Activated naive CD8-positive, alpha-beta T cell treated with anti-CD3 and anti-CD28 coated beads, Interleukin-2, amount 50 U/mL, for 16 hours (primary cell): ENCODE measurements around the gene LRRC43.
A peak's percentile ranks its signal among the peaks of the same experiment; 100 is the strongest.

Experiments used
- DNase-seq: peaks from one replicate; pipeline ENCODE4 v3.0.0-alpha.2; 2020; ENCODE audit warnings: low read depth, low spot score

Gene LRRC43

DNA sequence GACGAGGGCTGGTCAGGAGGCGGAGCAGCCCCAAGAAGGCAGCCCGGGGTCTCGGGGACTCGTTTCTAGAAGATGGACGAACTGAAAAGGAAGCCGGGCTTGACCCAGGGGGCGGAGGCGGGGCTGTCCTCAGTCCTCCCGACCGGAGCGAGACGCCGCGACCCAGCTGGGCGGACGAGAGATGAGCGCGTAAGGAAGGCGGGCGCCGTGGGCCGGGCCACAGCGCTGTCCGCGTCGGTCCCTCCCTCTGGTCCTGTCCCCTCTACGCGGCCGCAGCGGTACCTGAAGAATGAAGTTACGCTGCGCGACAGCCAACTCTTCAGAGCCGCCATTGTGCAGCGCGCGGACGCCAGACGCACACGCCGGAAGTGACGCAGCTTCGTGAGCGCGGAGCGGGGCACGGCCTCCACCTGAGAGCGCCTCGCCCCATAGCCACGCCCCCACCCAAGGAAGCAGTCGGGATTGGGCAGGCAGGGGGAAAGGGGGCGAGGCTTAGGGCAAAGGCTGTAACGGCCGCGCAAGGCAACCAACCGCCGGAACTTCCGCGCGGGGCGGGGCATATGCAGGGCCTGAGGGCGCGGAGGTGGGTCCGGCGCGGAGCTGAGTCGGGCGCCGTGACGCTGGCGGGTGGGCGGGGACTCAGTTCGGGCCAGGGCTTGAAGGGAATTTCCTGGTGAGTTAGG lies 42.9 kb downstream of the LRRC43 start, which contains the start of gene DIABLO:
DIABLO (minus strand) TSS at position 370 of the 683 bp plus-strand sequence; CDS start at position 332, 38 bp downstream.
- peak; percentile 100 for DNase-seq

DNA sequence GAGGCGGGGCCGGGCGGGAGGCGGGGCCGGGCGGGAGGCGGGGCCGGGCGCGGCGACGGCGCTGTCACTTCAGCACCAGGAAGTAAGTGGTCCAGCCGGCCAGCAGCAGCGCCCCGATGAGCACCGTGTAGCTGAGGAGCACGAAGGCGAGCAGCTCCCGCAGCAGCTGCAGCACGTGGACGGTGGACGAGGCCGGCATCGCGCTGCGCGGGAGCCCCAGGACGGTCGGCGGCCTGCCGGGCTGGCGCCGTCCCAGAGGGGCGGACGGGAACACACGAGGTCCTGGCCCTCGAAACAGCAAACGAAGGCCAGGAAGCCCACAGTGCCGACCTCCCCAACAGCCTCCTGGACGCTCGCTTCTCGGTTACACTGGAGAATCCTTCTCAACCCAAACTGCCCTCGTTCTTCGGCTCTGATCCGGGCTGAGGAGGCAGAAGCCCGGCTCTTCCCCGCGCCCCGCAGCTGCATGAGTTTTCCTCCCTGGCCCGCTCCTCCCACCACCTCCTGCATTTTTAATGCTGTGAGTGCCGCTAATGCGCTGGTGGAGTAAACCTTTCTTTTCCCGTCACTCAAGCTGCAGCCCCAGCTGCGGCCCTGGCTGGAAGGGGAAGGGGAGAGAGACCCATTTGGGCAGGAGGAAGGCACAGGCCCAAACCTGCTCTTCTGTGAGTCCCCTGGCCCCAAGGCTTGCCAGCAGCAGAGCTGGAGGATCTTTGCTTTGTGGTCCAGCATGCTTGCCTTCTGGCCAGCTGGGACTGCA lies 43.6 kb downstream of the LRRC43 start:
- no peak for DNase-seq

DNA sequence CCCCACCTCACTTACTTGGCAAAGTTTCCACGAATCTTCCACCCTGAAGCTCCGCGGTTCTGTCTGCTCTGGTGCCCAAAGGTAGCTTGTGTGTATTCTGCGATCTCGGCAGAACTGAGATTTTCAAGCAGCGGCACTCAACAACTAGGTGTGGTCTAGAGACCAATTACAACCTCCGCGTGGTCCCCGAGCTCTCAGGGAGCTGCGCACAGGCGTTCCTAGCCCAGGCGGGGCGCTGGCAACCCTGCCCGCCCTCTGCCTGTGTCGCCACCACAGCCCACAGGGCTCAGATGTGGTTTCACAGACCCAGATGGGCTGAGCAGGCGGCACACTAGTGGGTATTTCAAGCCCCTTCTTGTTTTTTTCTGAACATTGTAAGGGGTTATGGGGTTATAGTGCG lies 44.4 kb downstream of the LRRC43 start:
- no peak for DNase-seq

DNA sequence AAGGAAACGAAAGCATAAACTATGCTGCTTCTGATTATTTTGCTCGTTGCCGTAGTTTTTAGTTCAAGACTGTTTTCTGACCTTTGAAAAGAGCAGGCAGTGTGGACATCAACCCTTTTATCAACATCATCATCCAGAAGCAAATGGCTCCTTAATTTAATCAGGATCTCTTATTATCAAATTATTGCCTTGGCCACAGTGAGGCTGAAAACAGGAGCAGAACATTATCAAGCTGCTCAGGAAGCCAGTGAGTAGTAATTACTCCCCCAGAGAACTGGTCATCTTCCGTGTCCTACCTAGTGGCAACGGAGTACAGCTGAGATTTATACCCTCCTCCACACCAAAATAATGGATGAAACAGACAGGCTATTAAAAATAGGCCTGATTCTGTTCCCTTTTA lies 45.2 kb downstream of the LRRC43 start:
- DNase-seq: no peak

DNA sequence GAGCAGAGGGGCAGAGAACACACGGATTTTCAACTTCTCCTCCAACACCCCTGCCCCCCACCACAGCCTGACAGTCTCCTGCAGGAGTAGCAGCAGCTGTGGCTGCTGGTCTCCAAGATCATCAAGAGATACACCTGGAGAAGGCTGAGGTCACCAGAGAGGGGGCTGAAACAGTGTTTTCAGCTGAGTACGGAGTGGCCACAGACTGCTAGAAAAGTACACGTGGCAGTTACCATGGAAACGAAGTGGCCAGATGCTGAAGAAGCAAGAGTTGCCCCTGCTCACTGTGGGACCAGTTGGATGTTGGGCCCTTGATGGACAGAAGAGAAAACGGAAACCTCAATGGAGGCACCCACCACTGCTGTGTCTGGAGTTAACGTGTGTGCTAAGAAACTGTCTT lies 47.9 kb downstream of the LRRC43 start:
- DNase-seq: no peak

DNA sequence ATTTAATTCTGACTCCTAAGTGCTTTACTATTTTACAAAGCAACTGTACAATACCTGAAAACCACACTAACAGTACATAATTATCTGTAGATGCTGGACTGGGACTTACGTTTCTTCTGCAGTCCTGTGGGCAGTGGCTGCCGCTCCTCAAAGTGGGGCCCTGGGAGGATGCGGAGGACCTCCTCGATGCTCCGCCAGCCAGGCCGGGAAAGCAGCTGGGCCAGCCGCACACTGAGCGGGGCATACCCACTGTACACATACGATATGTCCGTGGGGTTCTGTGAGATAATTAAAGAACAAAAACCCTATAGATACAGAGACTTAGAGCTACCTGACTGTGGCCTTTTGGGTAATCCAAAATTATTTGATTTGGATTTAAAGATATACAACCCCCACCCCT lies 49.8 kb downstream of the LRRC43 start:
- no peak for DNase-seq

DNA sequence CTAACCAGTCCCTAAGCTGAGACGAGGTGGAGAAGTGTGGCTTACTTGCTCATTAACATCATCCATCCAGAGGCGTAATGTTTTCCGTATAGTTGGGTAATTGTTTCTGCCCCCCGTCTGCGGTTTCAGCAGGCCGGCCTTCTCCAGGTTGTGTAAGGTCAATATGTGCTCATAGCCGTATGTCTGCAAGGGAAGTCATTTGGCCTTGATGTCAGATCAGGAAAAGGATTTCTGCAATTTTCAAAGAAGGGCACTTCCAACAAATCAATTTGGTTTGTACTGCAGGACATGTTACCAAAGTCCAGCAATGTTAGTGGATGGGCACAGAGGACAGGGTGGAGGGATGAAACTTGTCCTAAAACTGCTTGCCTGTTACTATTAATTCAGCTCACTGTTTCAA lies 52.8 kb downstream of the LRRC43 start:
- no peak for DNase-seq

DNA sequence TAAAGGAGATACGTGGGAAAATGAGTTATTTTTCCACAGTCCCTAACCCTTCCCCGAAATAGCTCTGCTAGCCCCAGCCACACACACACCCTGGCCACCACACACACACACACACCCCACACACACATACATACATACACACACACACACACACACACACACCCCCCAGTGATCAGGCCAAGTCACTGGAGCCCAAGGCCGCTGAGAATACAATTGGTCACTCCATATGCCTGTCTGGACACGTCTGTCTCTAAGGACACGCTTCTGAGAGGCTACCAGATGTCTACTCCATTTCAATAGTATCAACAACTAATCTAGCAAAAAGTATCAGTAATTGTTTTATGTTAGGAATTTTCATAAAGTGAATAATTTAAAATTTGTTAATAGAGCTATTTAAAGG lies 55.9 kb downstream of the LRRC43 start:
- no peak for DNase-seq

DNA sequence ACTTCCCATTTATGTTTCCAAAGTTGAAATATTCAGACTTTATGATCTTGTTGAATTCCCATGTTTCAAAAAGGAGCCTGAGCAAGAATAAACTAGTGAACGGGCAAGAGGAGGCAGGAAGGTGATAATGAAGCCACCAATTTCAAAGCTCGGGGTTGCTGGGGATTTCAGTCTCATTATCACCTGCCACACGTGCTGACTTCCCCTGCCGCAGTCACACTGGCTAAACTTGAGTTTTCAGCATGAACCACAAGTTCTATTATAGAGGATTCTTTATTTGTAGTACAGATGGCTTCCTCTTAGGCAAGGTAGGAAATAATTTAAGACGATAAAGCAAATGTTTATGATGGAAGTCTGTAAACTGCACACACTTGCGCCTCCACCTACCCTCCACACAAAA lies 61.0 kb downstream of the LRRC43 start:
- no peak for DNase-seq

DNA sequence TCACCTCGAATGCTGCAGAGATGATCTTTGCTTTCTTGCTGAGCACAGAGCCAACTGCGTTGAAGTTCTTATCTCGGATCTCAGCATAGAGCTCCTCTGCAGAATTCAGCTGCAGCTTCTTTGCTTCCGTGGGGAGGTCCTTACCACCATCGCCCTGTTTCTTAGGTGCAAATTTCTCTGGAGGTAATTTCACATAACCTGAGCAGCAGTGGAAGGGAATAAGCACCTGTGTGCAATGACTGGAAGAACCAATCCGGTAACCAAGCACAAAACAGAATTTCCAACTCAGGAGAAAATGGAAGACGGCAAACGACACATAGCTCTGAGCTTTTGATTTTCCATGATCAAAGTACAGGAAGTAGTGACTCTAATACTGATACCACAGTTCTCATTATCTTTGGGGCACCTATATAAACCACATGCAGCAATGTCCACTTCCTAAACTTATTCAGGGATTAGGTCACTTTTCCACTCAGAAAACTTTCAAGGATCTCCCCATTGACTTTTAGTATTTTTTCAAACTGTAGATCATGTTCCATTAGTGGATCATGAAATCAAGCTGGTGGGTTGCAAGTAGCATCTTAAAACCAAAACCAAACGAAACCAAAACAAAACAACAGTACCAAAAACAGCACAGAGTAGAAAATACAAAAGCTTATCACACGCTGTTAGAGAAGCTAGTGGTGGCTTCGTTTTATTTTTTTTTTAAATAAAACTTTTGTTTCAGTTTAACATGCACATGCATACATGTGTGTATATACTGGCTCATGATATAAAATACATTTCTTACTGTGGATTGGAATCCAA lies 61.8 kb downstream of the LRRC43 start:
- DNase-seq: no peak

DNA sequence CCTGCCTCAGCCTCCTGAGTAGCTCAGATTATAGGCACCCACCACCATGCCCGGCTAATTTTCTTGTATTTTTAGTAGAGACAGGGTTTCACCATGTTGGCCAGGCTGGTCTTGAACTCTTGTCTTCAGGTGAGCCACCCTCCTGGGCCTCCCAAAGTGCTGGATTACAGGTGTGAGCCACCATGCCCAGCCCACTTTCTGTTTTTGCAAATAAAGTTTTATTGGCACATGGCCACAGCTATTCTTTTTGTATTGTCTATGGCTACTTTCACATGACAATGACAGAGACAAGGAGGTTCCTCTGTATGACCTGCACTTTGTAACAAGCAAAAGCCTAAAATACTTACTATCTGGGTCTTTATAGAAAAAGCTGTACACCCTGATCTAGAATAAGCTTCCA lies 62.6 kb downstream of the LRRC43 start:
- no peak for DNase-seq

DNA sequence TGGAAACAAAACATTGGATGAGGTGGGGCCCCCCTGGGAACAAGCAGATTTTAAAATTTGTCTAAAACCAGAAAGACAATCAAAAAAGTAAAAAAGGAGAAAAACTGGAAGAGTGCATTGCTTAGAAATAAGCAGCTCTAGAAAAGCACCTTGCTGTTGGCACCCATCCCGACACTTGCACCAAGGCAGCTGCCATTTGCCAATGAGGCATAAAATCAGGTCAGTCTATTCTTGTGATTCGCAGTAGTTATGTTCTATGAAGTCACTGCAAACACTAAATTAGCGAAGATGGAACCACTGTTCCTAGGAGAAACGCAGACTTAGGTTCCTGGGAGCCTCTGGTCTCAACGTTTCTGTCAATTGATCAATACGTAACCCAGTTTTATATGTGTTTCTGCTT lies 67.1 kb downstream of the LRRC43 start:
- no peak for DNase-seq

DNA sequence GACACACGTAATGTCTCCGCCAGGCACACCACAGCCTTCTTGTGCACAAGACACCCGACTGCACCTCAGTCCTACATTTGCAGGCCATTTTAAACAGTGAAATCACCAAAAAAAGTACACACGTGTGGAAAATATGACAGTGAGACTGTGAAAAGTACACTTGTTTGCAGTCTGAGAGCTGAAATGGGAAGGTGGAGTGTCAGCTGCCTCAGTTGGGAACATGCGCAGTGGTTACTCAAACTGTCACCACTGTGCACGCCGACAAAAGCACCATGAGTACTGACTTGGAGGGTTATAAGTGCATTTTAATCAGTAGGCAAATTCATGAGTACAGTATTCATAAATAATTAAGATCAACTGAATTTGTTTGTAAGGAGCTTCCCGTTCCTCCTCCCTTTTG lies 67.6 kb downstream of the LRRC43 start:
- no peak for DNase-seq
